Smooth muscle cell (in vitro differentiated cells): ENCODE results near the gene BLMH. TPM values are rescaled to one million over a fixed set of nuclear protein-coding genes. Genes with fewer than 3 reads are reported as not detected.

Source experiments
- DNase-seq: peaks from one replicate; lab custom pipeline; 2025; ENCODE audit not compliant: unreplicated experiment; lab: John Stamatoyannopoulos, UW
- H2AFZ ChIP-seq: fragments of 200-600 bp; sonication (generic); 2 replicates; pipeline ENCODE4 v1.6.0; 2016; ENCODE audit warnings: antibody characterized with exemption, low read depth, mild to moderate bottlenecking
- H3F3A ChIP-seq: fragments of 200-600 bp; sonication (generic); 2 replicates; pipeline ENCODE4 v1.6.0; 2017; ENCODE audit warnings: antibody characterized with exemption, low read depth
- H3K27ac ChIP-seq: fragments of 200-600 bp; sonication (generic); 2 replicates; pipeline ENCODE4 v1.5.1; 2016; ENCODE audit warnings: low read depth, mild to moderate bottlenecking
- H3K27me3 ChIP-seq: fragments of 200-600 bp; sonication (generic); 2 replicates; pipeline ENCODE4 v1.6.1; 2016; ENCODE audit warnings: low read depth, mild to moderate bottlenecking
- H3K36me3 ChIP-seq: fragments of 200-600 bp; sonication (generic); 2 replicates; pipeline ENCODE4 v1.5.1; 2016; ENCODE audit warnings: low read depth
- H3K4me1 ChIP-seq: fragments of 200-600 bp; sonication (generic); 2 replicates; pipeline ENCODE4 v1.5.1; 2016; ENCODE audit warnings: low read depth
- H3K4me2 ChIP-seq: fragments of 200-600 bp; sonication (generic); 2 replicates; pipeline ENCODE4 v1.6.0; 2016; ENCODE audit warnings: mild to moderate bottlenecking
- H3K4me3 ChIP-seq: fragments of 200-600 bp; sonication (generic); 2 replicates; pipeline ENCODE4 v1.5.1; 2016; ENCODE audit warnings: mild to moderate bottlenecking
- H3K79me2 ChIP-seq: fragments of 200-600 bp; sonication (generic); 2 replicates; pipeline ENCODE4 v1.6.0; 2016; ENCODE audit warnings: low read depth, mild to moderate bottlenecking
- H3K9ac ChIP-seq: fragments of 200-600 bp; sonication (generic); 2 replicates; pipeline ENCODE4 v1.6.0; 2016; ENCODE audit warnings: low read depth
- H3K9me3 ChIP-seq: fragments of 200-600 bp; sonication (generic); replicated peaks from 2 replicates; pipeline ENCODE4 v1.5.1; 2016; ENCODE audit warnings: low read depth
- H4K20me1 ChIP-seq: fragments of 200-600 bp; sonication (generic); 2 replicates; pipeline ENCODE4 v1.6.0; 2016; ENCODE audit warnings: low read depth
- CTCF ChIP-seq: fragments of 200-600 bp; sonication (generic); IDR thresholded peaks from 2 replicates; pipeline ENCODE4 v1.5.1; 2017; ENCODE audit warnings: borderline replicate concordance, mild to moderate bottlenecking, antibody characterized with exemption; ENCODE audit not compliant: insufficient read depth, poor library complexity, severe bottlenecking
- WGBS: methylation state at CpG from one replicate; pipeline ENCODE4 v1.1.7; 2016; ENCODE audit warnings: low lambda C conversion rate; 5-methylcytosine and 5-hydroxymethylcytosine counted together
- polyA plus RNA-seq: library from polyadenylated mRNA; unstranded; fragments of >200 nt; fragmentation: Nextera tagmentation; extraction: Ambion mirVana; gene quantifications from 2 replicates; pipeline ENCODE4 v1.2.1, GENCODE V29; 2016
- total RNA-seq: library from RNA; depleted of rRNA; stranded (reverse); fragments of >200 nt; gene quantifications from 2 replicates; pipeline ENCODE4 v1.2.3, GENCODE V29; 2014

The BLMH gene
- total and polyA plus RNA-seq, 2 experiments from 2014 or later = 13.2 to 20.5 TPM

- Histone ChIP-seq H3K4me2 (peak overlapping the region; percentile 18), H3K9ac (no peak overlapping the region), H3K27me3 (peaks cover 83% of the 10 kb centered on the region), H3F3A (no peaks in the 10 kb centered on the region), H3K4me3 (no peak overlapping the region), H3K27ac (no peak overlapping the region), H3K9me3 (no peaks in the 10 kb centered on the region), H2AFZ (no peak overlapping the region), H3K79me2 (no peaks in the 10 kb centered on the region), H3K4me1 (peaks cover 9% of the 10 kb centered on the region), H4K20me1 (no peaks in the 10 kb centered on the region), H3K36me3 (no peaks in the 10 kb centered on the region)
- DNase-seq = no peak
- TF ChIP-seq CTCF = peak; percentile 6
- WGBS = 22% methylated on average over 17 of the region's 20 CpGs
These were observed 55.0 kb downstream of the BLMH start for GRCh38 chr17:30236766-30237165.

- Histone ChIP-seq H2AFZ (peak overlapping the region; percentile 64), H3F3A (no peaks in the 10 kb centered on the region), H4K20me1 (no peaks in the 10 kb centered on the region), H3K36me3 (no peaks in the 10 kb centered on the region), H3K27me3 (peaks cover 88% of the 10 kb centered on the region), H3K4me2 (peak overlapping the region; percentile 89), H3K27ac (no peak overlapping the region), H3K9ac (no peak overlapping the region), H3K79me2 (no peaks in the 10 kb centered on the region), H3K9me3 (no peaks in the 10 kb centered on the region), H3K4me1 (peaks cover 9% of the 10 kb centered on the region), H3K4me3 (peak overlapping the region; percentile 51)
- TF ChIP-seq CTCF = no peak
- WGBS = 70% methylated on average over 10 of the region's 10 CpGs
- no peak for DNase-seq
These were observed 55.5 kb downstream of the BLMH start for GRCh38 chr17:30236297-30236624.

GRCh38 chr17:30235386-30236296, 56.1 kb downstream of the BLMH start, which contains the start of gene SLC6A4:
Gene SLC6A4, minus strand, starts transcription at chr17:30235697. Its CDS starts 13,739 bp downstream, at chr17:30221958.
- Histone ChIP-seq H3K4me1 (peaks cover 9% of the 10 kb centered on the region), H3K27ac (no peak within 1 kb of the TSS), H3K79me2 (no peaks in the 10 kb centered on the region), H3F3A (no peaks in the 10 kb centered on the region), H3K36me3 (no peaks in the 10 kb centered on the region), H3K4me2 (peak within 1 kb of the TSS; percentile 89), H4K20me1 (no peaks in the 10 kb centered on the region), H3K27me3 (peaks cover 93% of the 10 kb centered on the region), H3K4me3 (peak within 1 kb of the TSS; percentile 51), H3K9me3 (no peaks in the 10 kb centered on the region), H2AFZ (peak within 1 kb of the TSS; percentile 64), H3K9ac (no peak within 1 kb of the TSS)
- DNase-seq = no peak
- no peak for TF ChIP-seq CTCF
- 14% methylated on average over 66 of the region's 82 CpGs for WGBS
